DND-41 (cell line): ENCODE data around the gene VEGFC.
A peak's percentile ranks its signal among the peaks of the same experiment; 100 is the strongest.

Experiments used
- ATAC-seq: fragments of 200-7000 bp; cut with Tn5 transposase; 3 replicates; pipeline ENCODE4 v1.9.1; 2021; ENCODE audit warnings: low read depth; ENCODE audit not compliant: insufficient read depth
- DNase-seq: peaks from one replicate; pipeline ENCODE4 v3.0.0-alpha.2; 2020
- H2AFZ ChIP-seq: 2 replicates; pipeline ENCODE4 v1.6.0; 2012; ENCODE audit warnings: low read depth, low read length
- H3K27ac ChIP-seq: 2 replicates; pipeline ENCODE4 v1.5.1; 2012; ENCODE audit warnings: low read length, inconsistent platforms
- H3K27me3 ChIP-seq: fragments of 200-600 bp; sonication (generic); 2 replicates; pipeline ENCODE4 v1.6.0; 2012; ENCODE audit warnings: low read length, mild to moderate bottlenecking, inconsistent platforms; ENCODE audit not compliant: insufficient read depth, poor library complexity
- H3K36me3 ChIP-seq: 2 replicates; pipeline ENCODE4 v1.5.1; 2012; ENCODE audit warnings: low read length, inconsistent platforms; ENCODE audit not compliant: insufficient read depth
- H3K4me1 ChIP-seq: 2 replicates; pipeline ENCODE4 v1.5.1; 2012; ENCODE audit warnings: mild to moderate bottlenecking, low read length; ENCODE audit not compliant: insufficient read depth
- H3K4me2 ChIP-seq: 2 replicates; pipeline ENCODE4 v1.6.0; 2012; ENCODE audit warnings: mild to moderate bottlenecking, moderate library complexity, low read length, inconsistent platforms; ENCODE audit not compliant: insufficient read depth
- H3K4me3 ChIP-seq, 2 experiments: fragments of 200-600 bp in 1 of 2; shearing (Covaris generic) in 1 of 2; 2 replicates each; pipeline ENCODE4 v1.5.1; 2012 to 2016; ENCODE audit warnings: inconsistent platforms in 2 of 2, low read length in 2 of 2, mild to moderate bottlenecking in 2 of 2, low read depth in 1 of 2, moderate library complexity in 1 of 2
- H3K79me2 ChIP-seq: 2 replicates; pipeline ENCODE4 v1.6.0; 2012; ENCODE audit warnings: low read length, inconsistent platforms; ENCODE audit not compliant: insufficient read depth
- H3K9ac ChIP-seq: 2 replicates; pipeline ENCODE4 v1.6.0; 2012; ENCODE audit warnings: low read depth, mild to moderate bottlenecking, inconsistent platforms, low read length, moderate library complexity
- H3K9me3 ChIP-seq: 2 replicates; pipeline ENCODE4 v1.5.1; 2012; ENCODE audit warnings: low read length, moderate library complexity, mild to moderate bottlenecking, inconsistent platforms; ENCODE audit not compliant: insufficient read depth, severe bottlenecking
- H4K20me1 ChIP-seq: 2 replicates; pipeline ENCODE4 v1.6.0; 2012; ENCODE audit warnings: low read length; ENCODE audit not compliant: insufficient read depth
- EZH2 ChIP-seq: IDR thresholded peaks from 3 replicates; pipeline ENCODE4 v1.6.1; 2012; ENCODE audit warnings: borderline replicate concordance, low read depth, mild to moderate bottlenecking, moderate library complexity, low read length, inconsistent platforms; ENCODE audit not compliant: severe bottlenecking
- TF ChIP-seq, protein P1 (sequence below): IDR thresholded peaks from 2 replicates; pipeline ENCODE4 v1.5.1; 2012; ENCODE audit warnings: borderline replicate concordance, low read length, moderate library complexity, mild to moderate bottlenecking; ENCODE audit not compliant: poor library complexity, severe bottlenecking; ENCODE audit errors: extremely low read depth

VEGFC gene

DNA sequence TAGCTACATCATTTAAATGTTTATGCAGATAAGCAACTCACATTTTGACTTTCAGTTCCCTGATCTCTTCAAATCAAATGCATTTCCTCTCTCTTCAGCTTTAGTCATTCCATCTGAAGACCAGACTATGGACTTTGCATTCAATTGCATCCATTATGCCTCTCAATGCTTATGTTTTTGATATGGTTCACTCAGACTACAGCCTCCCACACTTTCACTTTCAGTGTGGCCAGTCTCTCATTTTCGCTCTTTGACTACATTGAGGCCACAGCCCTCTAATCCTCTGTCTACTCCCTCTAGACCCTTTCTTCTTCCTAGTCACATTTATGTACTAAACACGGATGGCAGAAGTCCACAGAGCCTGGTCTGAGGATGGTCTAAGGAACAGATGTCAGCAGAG is 24.5 kb upstream of the VEGFC start:
- Histone ChIP-seq H2AFZ (no peak overlapping the region), H3K9ac (no peak overlapping the region), H3K79me2 (no peaks in the 10 kb centered on the region), H3K27me3 (no peaks in the 10 kb centered on the region), H3K27ac (no peak overlapping the region), H3K4me1 (no peaks in the 10 kb centered on the region), H3K4me3 (no peak overlapping the region), H4K20me1 (no peaks in the 10 kb centered on the region), H3K9me3 (no peaks in the 10 kb centered on the region), H3K4me2 (no peak overlapping the region), H3K36me3 (peaks cover 16% of the 10 kb centered on the region; the same call in 1 of the 2 replicates)
- ATAC-seq (peak; percentile 67; the same call in 2 of the 3 replicates), DNase-seq (no peak)
- TF ChIP-seq, protein P1, sequence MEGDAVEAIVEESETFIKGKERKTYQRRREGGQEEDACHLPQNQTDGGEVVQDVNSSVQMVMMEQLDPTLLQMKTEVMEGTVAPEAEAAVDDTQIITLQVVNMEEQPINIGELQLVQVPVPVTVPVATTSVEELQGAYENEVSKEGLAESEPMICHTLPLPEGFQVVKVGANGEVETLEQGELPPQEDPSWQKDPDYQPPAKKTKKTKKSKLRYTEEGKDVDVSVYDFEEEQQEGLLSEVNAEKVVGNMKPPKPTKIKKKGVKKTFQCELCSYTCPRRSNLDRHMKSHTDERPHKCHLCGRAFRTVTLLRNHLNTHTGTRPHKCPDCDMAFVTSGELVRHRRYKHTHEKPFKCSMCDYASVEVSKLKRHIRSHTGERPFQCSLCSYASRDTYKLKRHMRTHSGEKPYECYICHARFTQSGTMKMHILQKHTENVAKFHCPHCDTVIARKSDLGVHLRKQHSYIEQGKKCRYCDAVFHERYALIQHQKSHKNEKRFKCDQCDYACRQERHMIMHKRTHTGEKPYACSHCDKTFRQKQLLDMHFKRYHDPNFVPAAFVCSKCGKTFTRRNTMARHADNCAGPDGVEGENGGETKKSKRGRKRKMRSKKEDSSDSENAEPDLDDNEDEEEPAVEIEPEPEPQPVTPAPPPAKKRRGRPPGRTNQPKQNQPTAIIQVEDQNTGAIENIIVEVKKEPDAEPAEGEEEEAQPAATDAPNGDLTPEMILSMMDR = no peak
- no peak for TF ChIP-seq EZH2

DNA sequence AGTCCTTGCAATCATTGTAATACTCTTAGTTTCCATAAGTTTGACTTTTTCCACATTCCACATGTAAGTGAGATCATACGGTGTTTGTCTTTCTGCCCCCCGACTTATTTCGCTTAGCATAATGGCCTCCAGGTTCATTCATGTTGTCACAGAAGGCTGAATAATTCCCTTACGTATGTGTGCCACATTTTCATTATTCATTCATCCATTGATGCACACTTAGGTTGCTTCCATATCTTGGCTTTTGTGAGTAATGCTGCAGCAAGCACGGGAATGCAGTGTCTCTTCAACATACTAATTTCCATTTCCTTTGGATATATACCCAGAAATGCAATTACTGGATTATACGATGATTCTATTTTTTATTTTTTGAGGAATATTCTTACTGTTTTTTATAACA is 22.0 kb upstream of the VEGFC start:
- Histone ChIP-seq H3K79me2 (no peaks in the 10 kb centered on the region), H3K4me2 (no peak overlapping the region), H2AFZ (no peak overlapping the region), H4K20me1 (no peaks in the 10 kb centered on the region), H3K4me3 (no peak overlapping the region), H3K4me1 (no peaks in the 10 kb centered on the region), H3K27me3 (no peaks in the 10 kb centered on the region), H3K36me3 (peaks cover 9% of the 10 kb centered on the region; the same call in 1 of the 2 replicates), H3K9me3 (no peaks in the 10 kb centered on the region), H3K9ac (no peak overlapping the region), H3K27ac (no peak overlapping the region)
- ATAC-seq (no peak), DNase-seq (no peak)
- no peak for TF ChIP-seq EZH2
- TF ChIP-seq, protein P1 = no peak

- H4K20me1 ChIP-seq = no peaks in the 10 kb centered on the region
- no peak overlapping the region for H3K4me3 ChIP-seq
- DNase-seq (no peak), ATAC-seq (no peak)
- H2AFZ ChIP-seq = no peak overlapping the region
- no peaks in the 10 kb centered on the region for H3K79me2 ChIP-seq
- H3K9me3 ChIP-seq = peaks cover 12% of the 10 kb centered on the region
- no peak overlapping the region for H3K27ac ChIP-seq
- no peak overlapping the region for H3K4me2 ChIP-seq
- peaks cover 15% of the 10 kb centered on the region; the same call in 1 of the 2 replicates for H3K36me3 ChIP-seq
- no peak for TF ChIP-seq EZH2
- TF ChIP-seq, protein P1 = no peak
- H3K9ac ChIP-seq = no peak overlapping the region
- H3K4me1 ChIP-seq = no peaks in the 10 kb centered on the region
- no peaks in the 10 kb centered on the region for H3K27me3 ChIP-seq
Observed at GRCh38 chr4:176810481-176811249, 17.9 kb upstream of the VEGFC start.
